H9 (cell line): ENCODE measurements around the gene TSPO. TPM values are rescaled to one million over a fixed set of nuclear protein-coding genes. Genes with fewer than 3 reads are reported as not detected.

ENCODE experiments used
- DNase-seq: peaks from one replicate; pipeline ENCODE4 v3.0.0-alpha.2; 2017
- H2AFZ ChIP-seq: one replicate; pipeline ENCODE4 v1.6.1; 2013; ENCODE audit warnings: mild to moderate bottlenecking, low read length, control low read depth, moderate library complexity
- H2AK5ac ChIP-seq: 2 replicates; pipeline ENCODE4 v1.6.1; 2013; ENCODE audit warnings: low read length, control low read depth, mixed read lengths; ENCODE audit not compliant: insufficient read length
- H2BK120ac ChIP-seq: one replicate; pipeline ENCODE4 v1.6.1; 2013; ENCODE audit warnings: low read depth, mild to moderate bottlenecking, low read length, control low read depth, inconsistent platforms; ENCODE audit not compliant: poor library complexity, severe bottlenecking
- H2BK12ac ChIP-seq: 2 replicates; pipeline ENCODE4 v1.6.1; 2013; ENCODE audit warnings: low read length, control low read depth, mixed read lengths, low read depth; ENCODE audit not compliant: insufficient read length
- H2BK15ac ChIP-seq: 2 replicates; pipeline ENCODE4 v1.6.1; 2013; ENCODE audit warnings: low read depth, low read length, control low read depth
- H2BK20ac ChIP-seq: one replicate; pipeline ENCODE4 v1.6.1; 2013; ENCODE audit warnings: low read depth, mild to moderate bottlenecking, low read length, control low read depth, inconsistent platforms; ENCODE audit not compliant: poor library complexity, severe bottlenecking
- H2BK5ac ChIP-seq: 2 replicates; pipeline ENCODE4 v1.6.1; 2013; ENCODE audit warnings: low read length, control low read depth, mixed read lengths; ENCODE audit not compliant: insufficient read length
- H3K14ac ChIP-seq: 2 replicates; pipeline ENCODE4 v1.6.1; 2013; ENCODE audit warnings: low read length, control low read depth; ENCODE audit not compliant: insufficient read depth
- H3K18ac ChIP-seq: 2 replicates; pipeline ENCODE4 v1.6.1; 2013; ENCODE audit warnings: low read depth, mild to moderate bottlenecking, mixed read lengths, low read length, control low read depth; ENCODE audit not compliant: insufficient read length
- H3K23ac ChIP-seq: 2 replicates; pipeline ENCODE4 v1.6.1; 2013; ENCODE audit warnings: low read length, control low read depth, mixed read lengths, low read depth; ENCODE audit not compliant: insufficient read length
- H3K23me2 ChIP-seq: 2 replicates; pipeline ENCODE4 v1.6.1; 2013; ENCODE audit warnings: low read depth, mild to moderate bottlenecking, mixed read lengths, low read length, control low read depth; ENCODE audit not compliant: insufficient read length, poor library complexity, severe bottlenecking
- H3K27ac ChIP-seq: 2 replicates; pipeline ENCODE4 v1.5.1; 2013; ENCODE audit warnings: low read length, control low read depth, mixed read lengths, low read depth; ENCODE audit not compliant: insufficient read length
- H3K27me3 ChIP-seq: 2 replicates; pipeline ENCODE4 v1.6.1; 2013; ENCODE audit warnings: low read length, control low read depth, inconsistent platforms; ENCODE audit not compliant: insufficient read depth
- H3K4ac ChIP-seq: 2 replicates; pipeline ENCODE4 v1.6.1; 2013; ENCODE audit warnings: low read depth, mild to moderate bottlenecking, control low read depth, inconsistent platforms, low read length, moderate library complexity
- H3K4me1 ChIP-seq: 2 replicates; pipeline ENCODE4 v1.6.1; 2013; ENCODE audit warnings: low read length, control low read depth, inconsistent platforms; ENCODE audit not compliant: insufficient read depth
- H3K4me2 ChIP-seq: 2 replicates; pipeline ENCODE4 v1.6.1; 2013; ENCODE audit warnings: low read length, control low read depth, mixed read lengths; ENCODE audit not compliant: insufficient read length, insufficient read depth
- H3K56ac ChIP-seq: 2 replicates; pipeline ENCODE4 v1.6.1; 2013; ENCODE audit warnings: low read depth, mild to moderate bottlenecking, mixed read lengths, low read length, control low read depth; ENCODE audit not compliant: insufficient read length
- H3K79me1 ChIP-seq: 2 replicates; pipeline ENCODE4 v1.6.1; 2013; ENCODE audit warnings: low read depth, mild to moderate bottlenecking, moderate library complexity, low read length, control low read depth, inconsistent platforms; ENCODE audit not compliant: insufficient read depth, poor library complexity, severe bottlenecking
- H3K79me2 ChIP-seq: 2 replicates; pipeline ENCODE4 v1.6.1; 2013; ENCODE audit warnings: low read length, control low read depth, inconsistent platforms; ENCODE audit not compliant: insufficient read depth
- H3K9ac ChIP-seq: 2 replicates; pipeline ENCODE4 v1.6.1; 2013; ENCODE audit warnings: low read length, control low read depth, mixed read lengths; ENCODE audit not compliant: insufficient read length; ENCODE audit errors: extremely low read depth
- H3K9me3 ChIP-seq: one replicate; pipeline ENCODE4 v1.6.1; 2013; ENCODE audit warnings: low read depth, low read length, inconsistent platforms; ENCODE audit not compliant: control insufficient read depth
- H3T11ph ChIP-seq: one replicate; pipeline ENCODE4 v1.6.1; 2013; ENCODE audit warnings: mild to moderate bottlenecking, low read length, control low read depth, inconsistent platforms
- H4K20me1 ChIP-seq: one replicate; pipeline ENCODE4 v1.6.1; 2013; ENCODE audit not compliant: control insufficient read depth, insufficient read length, insufficient read depth
- H4K5ac ChIP-seq: 2 replicates; pipeline ENCODE4 v1.6.1; 2013; ENCODE audit warnings: low read depth, mild to moderate bottlenecking, mixed read lengths, low read length, control low read depth; ENCODE audit not compliant: insufficient read length
- H4K8ac ChIP-seq: replicated peaks from 2 replicates; pipeline ENCODE4 v1.6.1; 2013; ENCODE audit warnings: low read length, control low read depth, mixed read lengths, low read depth; ENCODE audit not compliant: insufficient read length
- H4K91ac ChIP-seq: 2 replicates; pipeline ENCODE4 v1.6.1; 2013; ENCODE audit warnings: low read depth, mild to moderate bottlenecking, moderate library complexity, mixed read lengths, low read length, control low read depth; ENCODE audit not compliant: insufficient read length
- H3K27ac Mint-ChIP-seq, 3 experiments: 2 replicates in 2 of 3; 3 replicates in 1 of 3; pipeline ENCODE4 v1.8.0; 2020 to 2021; ENCODE audit warnings: mixed read lengths in 3 of 3, mild to moderate bottlenecking in 1 of 3, moderate library complexity in 1 of 3
- H3K27me3 Mint-ChIP-seq: 2 replicates; pipeline ENCODE4 v1.8.0; 2021; ENCODE audit warnings: low read depth, mild to moderate bottlenecking, moderate library complexity, mixed read lengths
- H3K36me3 Mint-ChIP-seq, 3 experiments: 2 replicates in 2 of 3; 3 replicates in 1 of 3; pipeline ENCODE4 v1.8.0; 2020 to 2021; ENCODE audit warnings: low read depth in 3 of 3, mixed read lengths in 3 of 3; ENCODE audit not compliant: insufficient read depth in 1 of 3
- H3K4me1 Mint-ChIP-seq, 2 experiments: 2 replicates each; pipeline ENCODE4 v1.8.0; 2020; ENCODE audit warnings: mixed read lengths in 2 of 2
- H3K4me3 Mint-ChIP-seq, 2 experiments: 2 replicates in 1 of 2; 3 replicates in 1 of 2; pipeline ENCODE4 v1.8.0; 2020 to 2021; ENCODE audit warnings: mild to moderate bottlenecking in 2 of 2, mixed read lengths in 2 of 2, moderate library complexity in 1 of 2
- H3K9me3 Mint-ChIP-seq, 2 experiments: 2 replicates in 1 of 2; 3 replicates in 1 of 2; pipeline ENCODE4 v1.8.0; 2020; ENCODE audit warnings: mild to moderate bottlenecking in 2 of 2, mixed read lengths in 2 of 2, moderate library complexity in 1 of 2
- WGBS: extraction: QIAGEN DNeasy Blood & Tissue Kit; methylation state at CpG from one replicate; pipeline ENCODE4 v1.1.7; 2013; ENCODE audit warnings: missing lambda C conversion rate, low lambda C conversion rate, mixed read lengths; ENCODE audit not compliant: insufficient read length; ENCODE audit errors: extremely low coverage; 5-methylcytosine and 5-hydroxymethylcytosine counted together
- total RNA-seq: library from RNA; stranded (reverse); gene quantifications from 2 replicates; pipeline ENCODE4 v1.2.1, GENCODE V29; 2021
- TF ChIP-seq, protein P1 (sequence below): fragments of 200-600 bp; sonication (generic); conservative IDR thresholded peaks from 3 replicates; pipeline ENCODE4 v1.8.0; 2021; ENCODE audit warnings: antibody characterized with exemption, mild to moderate bottlenecking

TSPO gene
- total RNA-seq, 1 experiment from 2014 or later, result 14.8 TPM

- Mint-ChIP-seq H3K36me3 (peaks cover 20 to 75% (median 74%) of the 10 kb centered on the region in 3 experiments; a peak in 6 of 7 replicates), H3K27ac (no peak overlapping the region), H3K27me3 (no peaks in the 10 kb centered on the region), H3K4me3 (no peak overlapping the region), H3K9me3 (no peaks in the 10 kb centered on the region), H3K4me1 (no peaks in the 10 kb centered on the region)
- Histone ChIP-seq H2BK20ac (no peak overlapping the region), H3K27ac (no peak overlapping the region), H4K20me1 (no peaks in the 10 kb centered on the region), H2BK5ac (no peak overlapping the region), H2BK15ac (no peak overlapping the region), H3T11ph (no peak overlapping the region), H2BK120ac (no peak overlapping the region), H4K8ac (no peak overlapping the region), H3K14ac (no peak overlapping the region), H3K4me1 (no peaks in the 10 kb centered on the region), H3K4me2 (no peak overlapping the region), H4K91ac (no peak overlapping the region), H3K79me2 (no peaks in the 10 kb centered on the region), H2BK12ac (no peak overlapping the region), H3K9me3 (no peaks in the 10 kb centered on the region), H3K27me3 (no peaks in the 10 kb centered on the region), H3K4ac (no peak overlapping the region), H3K56ac (no peak overlapping the region), H2AFZ (no peak overlapping the region), H3K79me1 (no peaks in the 10 kb centered on the region), H3K23me2 (no peaks in the 10 kb centered on the region), H4K5ac (no peak overlapping the region), H2AK5ac (no peak overlapping the region), H3K9ac (no peak overlapping the region), H3K23ac (no peak overlapping the region), H3K18ac (no peak overlapping the region)
- TF ChIP-seq, protein P1, sequence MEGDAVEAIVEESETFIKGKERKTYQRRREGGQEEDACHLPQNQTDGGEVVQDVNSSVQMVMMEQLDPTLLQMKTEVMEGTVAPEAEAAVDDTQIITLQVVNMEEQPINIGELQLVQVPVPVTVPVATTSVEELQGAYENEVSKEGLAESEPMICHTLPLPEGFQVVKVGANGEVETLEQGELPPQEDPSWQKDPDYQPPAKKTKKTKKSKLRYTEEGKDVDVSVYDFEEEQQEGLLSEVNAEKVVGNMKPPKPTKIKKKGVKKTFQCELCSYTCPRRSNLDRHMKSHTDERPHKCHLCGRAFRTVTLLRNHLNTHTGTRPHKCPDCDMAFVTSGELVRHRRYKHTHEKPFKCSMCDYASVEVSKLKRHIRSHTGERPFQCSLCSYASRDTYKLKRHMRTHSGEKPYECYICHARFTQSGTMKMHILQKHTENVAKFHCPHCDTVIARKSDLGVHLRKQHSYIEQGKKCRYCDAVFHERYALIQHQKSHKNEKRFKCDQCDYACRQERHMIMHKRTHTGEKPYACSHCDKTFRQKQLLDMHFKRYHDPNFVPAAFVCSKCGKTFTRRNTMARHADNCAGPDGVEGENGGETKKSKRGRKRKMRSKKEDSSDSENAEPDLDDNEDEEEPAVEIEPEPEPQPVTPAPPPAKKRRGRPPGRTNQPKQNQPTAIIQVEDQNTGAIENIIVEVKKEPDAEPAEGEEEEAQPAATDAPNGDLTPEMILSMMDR, result no peak
- DNase-seq, result no peak
- no CpG with 5 or more reads among the region's 19 CpGs for WGBS
Observed at GRCh38 chr22:43172191-43172590, 20.8 kb downstream of the TSPO start.
